ENCODE results near the gene MKRN2OS.

- no peak for TF ChIP-seq POLR2AphosphoS5 (IDR thresholded peaks at IDR 0.05)
- TF ChIP-seq, protein P1, sequence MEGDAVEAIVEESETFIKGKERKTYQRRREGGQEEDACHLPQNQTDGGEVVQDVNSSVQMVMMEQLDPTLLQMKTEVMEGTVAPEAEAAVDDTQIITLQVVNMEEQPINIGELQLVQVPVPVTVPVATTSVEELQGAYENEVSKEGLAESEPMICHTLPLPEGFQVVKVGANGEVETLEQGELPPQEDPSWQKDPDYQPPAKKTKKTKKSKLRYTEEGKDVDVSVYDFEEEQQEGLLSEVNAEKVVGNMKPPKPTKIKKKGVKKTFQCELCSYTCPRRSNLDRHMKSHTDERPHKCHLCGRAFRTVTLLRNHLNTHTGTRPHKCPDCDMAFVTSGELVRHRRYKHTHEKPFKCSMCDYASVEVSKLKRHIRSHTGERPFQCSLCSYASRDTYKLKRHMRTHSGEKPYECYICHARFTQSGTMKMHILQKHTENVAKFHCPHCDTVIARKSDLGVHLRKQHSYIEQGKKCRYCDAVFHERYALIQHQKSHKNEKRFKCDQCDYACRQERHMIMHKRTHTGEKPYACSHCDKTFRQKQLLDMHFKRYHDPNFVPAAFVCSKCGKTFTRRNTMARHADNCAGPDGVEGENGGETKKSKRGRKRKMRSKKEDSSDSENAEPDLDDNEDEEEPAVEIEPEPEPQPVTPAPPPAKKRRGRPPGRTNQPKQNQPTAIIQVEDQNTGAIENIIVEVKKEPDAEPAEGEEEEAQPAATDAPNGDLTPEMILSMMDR (IDR thresholded peaks at IDR 0.05) = no peak
- no peak for TF ChIP-seq POLR2A (IDR thresholded peaks at IDR 0.05)
- TF ChIP-seq EP300 (IDR thresholded peaks at IDR 0.05; ENCODE audit: low read depth) = no peak
These were observed 24.5 kb upstream of the MKRN2OS start for GRCh38 chr3:12569836-12570235.
